HEK293T (cell line): ENCODE results near the gene NF1.

ENCODE experiments used
- PKNOX1 ChIP-seq: fragments of 450-650 bp; IDR thresholded peaks from 2 replicates; pipeline ENCODE4 v1.6.1; 2016
- SP1 ChIP-seq: fragments of 450-650 bp; IDR thresholded peaks from 2 replicates; pipeline ENCODE4 v1.6.1; 2017
- TARDBP ChIP-seq: fragments of 450-650 bp; IDR thresholded peaks from 2 replicates; pipeline ENCODE4 v1.6.1; 2016

DNA sequence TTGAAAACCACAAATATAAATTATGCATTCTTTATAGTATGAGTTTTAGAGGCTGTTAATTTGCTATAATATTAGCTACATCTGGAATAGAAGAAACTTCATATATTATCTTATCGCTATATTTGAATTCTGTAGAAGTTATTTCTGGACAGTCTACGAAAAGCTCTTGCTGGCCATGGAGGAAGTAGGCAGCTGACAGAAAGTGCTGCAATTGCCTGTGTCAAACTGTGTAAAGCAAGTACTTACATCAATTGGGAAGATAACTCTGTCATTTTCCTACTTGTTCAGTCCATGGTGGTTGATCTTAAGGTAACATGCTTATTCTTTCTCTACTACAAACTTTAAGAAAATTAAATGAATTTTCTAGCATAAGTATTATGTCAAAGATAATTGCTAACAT, 105.5 kb downstream of the NF1 start:
- TF ChIP-seq SP1 (no peak), PKNOX1 (no peak), TARDBP (no peak)
